IPS DF 4.7 (cell line): ENCODE measurements around the gene DNAJB9.
"Not testable (repeated sequence)": the region's sequence is repeated elsewhere in the genome, so short reads cannot be mapped to it uniquely, and the experiment has no call there.

Source experiments
- DNase-seq: peaks from one replicate; pipeline ENCODE4 v3.0.0-alpha.2; 2013; ENCODE audit warnings: low spot score; ENCODE audit errors: extremely low read depth

The DNAJB9 gene

GRCh38 chr7:108569381-108570145, at the start of gene DNAJB9, which contains the start of gene THAP5:
Gene DNAJB9, plus strand, starts transcription at chr7:108569874. Its CDS starts 1,853 bp downstream, at chr7:108571727.
Gene THAP5, minus strand, starts transcription at chr7:108569706. Its CDS starts 137 bp downstream, at chr7:108569569.
- peak; percentile 99 for DNase-seq

- DNase-seq = no peak
Measured at GRCh38 chr7:108522780-108523179, 46.9 kb upstream of the DNAJB9 start.

GRCh38 chr7:108525327-108525984, 44.2 kb upstream of the DNAJB9 start:
- DNase-seq = no peak

GRCh38 chr7:108525985-108526767, 43.5 kb upstream of the DNAJB9 start, which contains the start of gene PNPLA8:
Gene PNPLA8, minus strand, starts transcription at chr7:108526135. Its CDS starts 10,644 bp downstream, at chr7:108515491.
- DNase-seq = peak; percentile 89

- no peak for DNase-seq
Measured at GRCh38 chr7:108526768-108527017, 43.0 kb upstream of the DNAJB9 start.

- DNase-seq = no peak
Measured at GRCh38 chr7:108528183-108528712, 41.4 kb upstream of the DNAJB9 start.

- DNase-seq = no peak
Measured at GRCh38 chr7:108529341-108529740, 40.3 kb upstream of the DNAJB9 start.

- no peak for DNase-seq
Measured at GRCh38 chr7:108533712-108534111, 36.0 kb upstream of the DNAJB9 start.

- DNase-seq = no peak
Measured at GRCh38 chr7:108535257-108535656, 34.4 kb upstream of the DNAJB9 start.

GRCh38 chr7:108535744-108536143, 33.9 kb upstream of the DNAJB9 start:
- no peak for DNase-seq

GRCh38 chr7:108537229-108537628, 32.4 kb upstream of the DNAJB9 start:
- DNase-seq = no peak

- DNase-seq = not testable (repeated sequence)
Measured at GRCh38 chr7:108538236-108538635, 31.4 kb upstream of the DNAJB9 start.

GRCh38 chr7:108538685-108539084, 31.0 kb upstream of the DNAJB9 start:
- DNase-seq = not testable (repeated sequence)

- no peak for DNase-seq
Measured at GRCh38 chr7:108541478-108541877, 28.2 kb upstream of the DNAJB9 start.

GRCh38 chr7:108548141-108548896, 21.4 kb upstream of the DNAJB9 start:
- DNase-seq = not testable (repeated sequence)

GRCh38 chr7:108556665-108557064, 13.0 kb upstream of the DNAJB9 start:
- DNase-seq = not testable (repeated sequence)

GRCh38 chr7:108557191-108557590, 12.5 kb upstream of the DNAJB9 start:
- DNase-seq = no peak

GRCh38 chr7:108557617-108558016, 12.1 kb upstream of the DNAJB9 start:
- DNase-seq = no peak

GRCh38 chr7:108559253-108559652, 10.4 kb upstream of the DNAJB9 start:
- DNase-seq = no peak

GRCh38 chr7:108561047-108561619, 8.5 kb upstream of the DNAJB9 start:
- no peak for DNase-seq

GRCh38 chr7:108565987-108566386, 3.7 kb upstream of the DNAJB9 start:
- DNase-seq = no peak
